ENCODE data around the gene PSMB11.

Gene PSMB11

GRCh38 chr14:23056145-23056955 lies 14.3 kb downstream of the PSMB11 start:
- TF ChIP-seq, protein P1, sequence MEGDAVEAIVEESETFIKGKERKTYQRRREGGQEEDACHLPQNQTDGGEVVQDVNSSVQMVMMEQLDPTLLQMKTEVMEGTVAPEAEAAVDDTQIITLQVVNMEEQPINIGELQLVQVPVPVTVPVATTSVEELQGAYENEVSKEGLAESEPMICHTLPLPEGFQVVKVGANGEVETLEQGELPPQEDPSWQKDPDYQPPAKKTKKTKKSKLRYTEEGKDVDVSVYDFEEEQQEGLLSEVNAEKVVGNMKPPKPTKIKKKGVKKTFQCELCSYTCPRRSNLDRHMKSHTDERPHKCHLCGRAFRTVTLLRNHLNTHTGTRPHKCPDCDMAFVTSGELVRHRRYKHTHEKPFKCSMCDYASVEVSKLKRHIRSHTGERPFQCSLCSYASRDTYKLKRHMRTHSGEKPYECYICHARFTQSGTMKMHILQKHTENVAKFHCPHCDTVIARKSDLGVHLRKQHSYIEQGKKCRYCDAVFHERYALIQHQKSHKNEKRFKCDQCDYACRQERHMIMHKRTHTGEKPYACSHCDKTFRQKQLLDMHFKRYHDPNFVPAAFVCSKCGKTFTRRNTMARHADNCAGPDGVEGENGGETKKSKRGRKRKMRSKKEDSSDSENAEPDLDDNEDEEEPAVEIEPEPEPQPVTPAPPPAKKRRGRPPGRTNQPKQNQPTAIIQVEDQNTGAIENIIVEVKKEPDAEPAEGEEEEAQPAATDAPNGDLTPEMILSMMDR (IDR thresholded peaks at IDR 0.05; ENCODE audit: insufficient read depth, low read depth, low read length, missing control alignments) = peak; percentile 88
- no peak overlapping the region for H3K4me3 ChIP-seq (ENCODE audit: low read depth, low read length)
- peak; percentile 77 for DNase-seq (ENCODE audit: low read depth)

- peak; percentile 76 for DNase-seq (ENCODE audit: low read depth)
- TF ChIP-seq, protein P1 (IDR thresholded peaks at IDR 0.05; ENCODE audit: insufficient read depth, low read depth, low read length, missing control alignments) = no peak
- H3K4me3 ChIP-seq (ENCODE audit: low read depth, low read length) = peak within 1 kb of the TSS; percentile 68
These were observed 15.1 kb downstream of the PSMB11 start, which contains the start of gene CDH24 for GRCh38 chr14:23056956-23057756. Gene CDH24, minus strand, starts transcription at chr14:23057520. Its CDS starts 1,787 bp downstream, at chr14:23055733.

DNA sequence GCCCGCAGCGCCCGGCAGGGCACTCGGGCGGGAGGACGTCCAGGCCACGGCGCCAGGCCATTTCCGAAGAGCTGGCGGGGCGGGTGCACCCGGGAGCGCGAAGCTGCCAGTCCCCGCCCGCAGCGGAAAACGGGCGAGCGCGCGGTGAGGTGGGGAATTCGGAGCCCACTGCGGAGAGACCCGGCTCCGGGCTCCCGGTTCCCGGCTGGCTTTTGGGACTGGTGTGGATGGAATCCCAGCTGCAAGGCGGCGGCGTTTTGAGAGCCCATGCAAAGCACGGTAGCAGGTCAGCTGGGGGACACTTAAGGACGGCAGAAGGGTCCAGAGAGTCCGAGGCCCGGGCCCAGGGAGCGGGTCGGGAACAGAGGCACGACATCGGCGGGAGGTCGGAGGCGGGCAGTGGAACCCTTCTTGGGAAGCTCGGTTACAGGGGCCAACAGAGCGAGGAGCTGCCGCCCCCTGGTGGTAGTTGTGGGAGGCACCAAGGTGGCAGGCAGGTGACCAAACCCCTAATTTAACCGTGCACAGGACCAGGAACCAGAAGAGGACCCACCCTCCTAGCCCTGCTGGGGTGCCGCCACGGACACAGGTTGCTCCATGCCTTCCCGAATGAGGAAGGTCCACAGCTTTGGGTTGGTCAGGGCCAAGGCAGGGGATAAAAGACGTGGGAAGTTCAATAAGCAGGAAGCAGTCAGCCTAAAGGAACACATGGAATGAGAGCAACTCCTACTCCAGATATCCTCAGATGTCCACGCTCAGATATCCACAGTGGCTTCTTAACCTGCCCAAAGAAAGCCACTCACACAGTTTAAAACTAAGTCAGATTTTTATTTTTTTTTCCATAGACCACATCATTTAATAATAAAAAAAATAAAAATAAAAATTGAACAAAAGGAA lies 16.0 kb downstream of the PSMB11 start:
- peak overlapping the region; percentile 68 for H3K4me3 ChIP-seq (ENCODE audit: low read depth, low read length)
- DNase-seq (ENCODE audit: low read depth) = peak; percentile 90
- TF ChIP-seq, protein P1 (IDR thresholded peaks at IDR 0.05; ENCODE audit: insufficient read depth, low read depth, low read length, missing control alignments) = peak; percentile 96

DNA sequence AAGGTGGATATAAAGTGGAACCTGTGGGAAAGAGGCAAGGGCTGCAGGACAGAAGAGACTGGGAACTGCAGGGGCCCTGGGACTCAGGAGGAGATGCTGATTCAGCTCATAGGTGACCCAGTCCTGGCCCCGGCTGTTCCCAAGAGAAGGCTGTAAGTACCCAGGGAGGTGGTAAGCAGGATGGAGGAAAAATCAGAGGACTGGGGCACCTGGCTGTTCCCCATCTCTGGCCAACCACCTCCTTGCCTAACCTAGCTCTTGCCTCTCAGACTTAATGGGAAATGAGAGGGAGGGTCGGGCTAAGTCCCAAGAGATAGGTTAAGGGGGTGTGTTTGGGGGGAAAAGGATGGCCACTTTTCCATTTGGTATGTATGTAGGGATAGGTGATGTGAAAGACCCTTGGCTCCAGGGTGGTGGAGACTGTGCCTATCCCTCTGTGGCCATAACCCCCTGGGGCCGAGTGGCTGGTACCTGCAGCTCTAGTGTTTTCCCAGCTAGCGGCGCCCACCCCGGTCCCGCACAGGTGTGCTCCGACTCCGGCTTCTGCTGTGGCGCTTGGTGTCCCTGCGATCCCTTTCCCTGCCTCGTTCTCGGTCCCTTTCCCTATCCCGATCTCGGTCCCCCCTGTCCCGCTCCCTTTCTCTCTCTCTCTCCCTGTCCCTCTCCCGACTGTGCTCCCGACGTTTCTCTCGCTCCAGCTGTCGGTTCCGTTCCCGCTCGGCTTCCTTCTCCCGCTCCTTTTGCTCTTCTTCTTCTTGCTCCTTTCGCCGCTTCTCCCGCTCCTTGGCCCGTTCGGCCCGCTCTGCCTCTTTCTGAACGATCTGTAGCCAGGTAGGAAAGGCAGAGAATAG lies 16.9 kb downstream of the PSMB11 start:
- TF ChIP-seq, protein P1 (IDR thresholded peaks at IDR 0.05; ENCODE audit: insufficient read depth, low read depth, low read length, missing control alignments) = no peak
- DNase-seq (ENCODE audit: low read depth) = no peak
- no peak overlapping the region for H3K4me3 ChIP-seq (ENCODE audit: low read depth, low read length)

GRCh38 chr14:23060536-23061260 lies 18.7 kb downstream of the PSMB11 start:
- TF ChIP-seq, protein P1 (IDR thresholded peaks at IDR 0.05; ENCODE audit: insufficient read depth, low read depth, low read length, missing control alignments) = no peak
- no peak for DNase-seq (ENCODE audit: low read depth)
- H3K4me3 ChIP-seq (ENCODE audit: low read depth, low read length) = no peak overlapping the region

Measured in GM12865 (cell line).